Measurements from ENCODE around the gene INPP5B. TPM values are rescaled to one million over a fixed set of nuclear protein-coding genes. Genes with fewer than 3 reads are reported as not detected.

The INPP5B gene
- 10 to 100 TPM; 21.3 to 34.1 (median 25.6) TPM for total RNA-seq

DNA sequence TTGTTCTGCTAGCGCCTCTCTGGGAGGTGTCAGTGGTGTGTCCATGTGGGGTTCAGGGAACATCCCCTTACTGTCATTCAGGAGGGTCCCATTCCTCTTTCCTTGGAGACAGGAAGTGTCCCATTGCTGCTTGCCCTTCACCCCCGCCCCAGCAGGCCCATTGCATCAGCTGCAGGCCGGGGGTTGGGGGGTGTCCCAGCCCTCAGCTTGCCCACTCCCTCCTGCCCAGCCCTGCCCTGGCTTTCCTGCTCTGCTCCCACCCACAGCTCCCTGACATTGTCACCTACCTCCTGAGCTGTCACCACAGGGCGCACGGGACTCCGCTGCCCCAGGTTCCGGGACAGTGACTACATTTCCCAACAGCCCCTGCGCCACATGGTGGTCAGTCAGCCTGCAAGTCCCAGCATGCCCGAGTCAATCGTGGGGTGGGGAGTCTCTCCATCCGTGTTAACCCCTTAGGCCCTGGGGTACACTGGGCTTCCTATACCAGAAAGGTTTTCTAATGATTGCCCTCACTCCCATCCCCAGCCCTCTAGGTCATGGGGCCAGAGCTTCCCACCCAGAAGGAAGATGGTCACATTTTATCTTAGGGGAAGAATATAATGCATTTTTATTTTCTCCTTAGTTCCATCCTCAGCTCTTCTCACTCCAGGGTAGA is at the start of gene INPP5B:
Gene INPP5B (minus strand): TSS at position 351 of the 658 bp plus-strand sequence. CDS start 745 bp downstream, outside the sequence.
- Histone ChIP-seq H3K27me3 (no peaks in the 10 kb centered on the region), H3K4me3 (peak within 1 kb of the TSS; percentile 63 to 82 (median 74)), H3K4me1 (no peaks in the 10 kb centered on the region), H3K36me3 (no peaks in the 10 kb centered on the region), H3K9me3 (no peaks in the 10 kb centered on the region), H3K27ac (peak within 1 kb of the TSS; percentile 85 to 93)
- intact Hi-C loops (cut with DNase I; ENCODE audit: low total_unique reads) = no loop called here
- DNase-seq (ENCODE audit: low spot score in 2 of 2) = peak; percentile 47 to 57
- TF ChIP-seq POLR2AphosphoS5 (IDR thresholded peaks at IDR 0.05) (peak; percentile 48 to 66 (median 54)), POLR2A (IDR thresholded peaks at IDR 0.05) (no peak)
- TF ChIP-seq, protein P1, sequence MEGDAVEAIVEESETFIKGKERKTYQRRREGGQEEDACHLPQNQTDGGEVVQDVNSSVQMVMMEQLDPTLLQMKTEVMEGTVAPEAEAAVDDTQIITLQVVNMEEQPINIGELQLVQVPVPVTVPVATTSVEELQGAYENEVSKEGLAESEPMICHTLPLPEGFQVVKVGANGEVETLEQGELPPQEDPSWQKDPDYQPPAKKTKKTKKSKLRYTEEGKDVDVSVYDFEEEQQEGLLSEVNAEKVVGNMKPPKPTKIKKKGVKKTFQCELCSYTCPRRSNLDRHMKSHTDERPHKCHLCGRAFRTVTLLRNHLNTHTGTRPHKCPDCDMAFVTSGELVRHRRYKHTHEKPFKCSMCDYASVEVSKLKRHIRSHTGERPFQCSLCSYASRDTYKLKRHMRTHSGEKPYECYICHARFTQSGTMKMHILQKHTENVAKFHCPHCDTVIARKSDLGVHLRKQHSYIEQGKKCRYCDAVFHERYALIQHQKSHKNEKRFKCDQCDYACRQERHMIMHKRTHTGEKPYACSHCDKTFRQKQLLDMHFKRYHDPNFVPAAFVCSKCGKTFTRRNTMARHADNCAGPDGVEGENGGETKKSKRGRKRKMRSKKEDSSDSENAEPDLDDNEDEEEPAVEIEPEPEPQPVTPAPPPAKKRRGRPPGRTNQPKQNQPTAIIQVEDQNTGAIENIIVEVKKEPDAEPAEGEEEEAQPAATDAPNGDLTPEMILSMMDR (IDR thresholded peaks at IDR 0.05) = peak in 1 of 3 donors; percentile 14

DNA sequence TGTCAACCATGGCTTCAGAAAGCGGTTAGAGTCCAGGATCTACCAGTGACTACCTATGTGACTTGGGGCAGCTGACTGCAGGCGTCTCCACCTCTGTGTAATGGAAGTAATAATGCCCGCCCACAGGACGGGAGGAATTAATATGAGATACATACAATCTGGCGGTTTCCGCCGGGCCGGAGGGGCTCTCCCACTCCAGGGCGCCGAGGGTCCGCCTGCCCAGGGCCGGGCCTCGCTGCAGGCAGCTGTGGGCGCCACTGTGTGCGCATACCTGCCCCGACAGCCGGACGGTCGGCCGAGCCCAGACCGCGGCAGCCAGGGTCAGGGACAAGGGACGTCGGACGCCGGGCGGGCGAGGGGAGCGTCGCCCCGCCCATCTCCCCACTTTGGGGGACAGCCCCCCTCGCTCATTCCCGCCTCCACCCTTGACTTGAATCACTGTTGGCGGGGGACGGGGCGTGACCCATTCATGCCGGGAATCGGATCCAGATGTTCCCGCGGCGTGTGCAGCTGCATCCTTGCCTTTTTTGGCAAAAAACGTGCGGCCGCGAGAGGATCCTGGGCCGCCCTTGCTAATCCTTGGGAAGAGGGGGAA is 49.0 kb upstream of the INPP5B start:
- no peaks in the 10 kb centered on the region for H3K36me3 ChIP-seq
- peak overlapping the region; percentile 48 to 74 (median 64) for H3K4me3 ChIP-seq
- DNase-seq (ENCODE audit: low spot score in 2 of 2) = peak; percentile 69 to 80
- H3K4me1 ChIP-seq = peaks cover 9 to 25% of the 10 kb centered on the region in 2 donors
- no peaks in the 10 kb centered on the region for H3K27me3 ChIP-seq
- TF ChIP-seq, protein P1 (IDR thresholded peaks at IDR 0.05) = no peak
- peak; percentile 70 to 93 (median 84) for TF ChIP-seq POLR2AphosphoS5 (IDR thresholded peaks at IDR 0.05)
- intact Hi-C loops (cut with DNase I; ENCODE audit: low total_unique reads) = no loop called here
- peak overlapping the region; percentile 85 to 95 for H3K27ac ChIP-seq
- H3K9me3 ChIP-seq = no peaks in the 10 kb centered on the region

DNA sequence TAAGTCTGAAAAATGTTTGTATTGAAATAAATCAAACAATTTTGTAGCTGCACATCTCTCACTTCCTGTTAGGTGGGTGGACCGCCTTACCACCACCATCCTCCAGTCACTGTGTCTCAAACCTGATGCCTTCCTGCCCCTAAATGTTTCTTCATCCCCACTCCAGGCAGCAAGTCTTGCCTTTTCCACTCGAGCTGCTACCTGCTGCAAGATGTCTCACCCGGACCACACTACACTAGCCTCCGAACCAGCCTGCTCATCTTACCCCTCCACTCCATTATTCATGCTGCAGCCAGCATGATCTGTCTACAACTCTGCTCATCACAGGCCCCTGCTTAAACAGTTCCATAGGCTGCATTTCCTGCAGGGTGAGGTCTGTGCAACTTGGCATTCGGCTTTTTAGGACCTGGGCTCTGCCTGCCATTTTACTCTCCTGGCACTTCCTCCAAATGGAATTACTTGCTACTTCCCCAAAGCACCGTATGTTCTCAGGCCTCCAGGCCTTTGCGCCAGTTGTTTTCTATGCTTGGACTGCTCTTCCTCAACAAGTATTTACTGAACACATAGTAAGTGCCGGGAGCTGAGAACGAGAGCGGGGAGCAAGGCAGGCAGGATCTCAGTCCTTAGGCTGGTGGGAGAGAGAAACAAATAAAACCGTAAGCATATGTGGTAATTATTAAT is 48.2 kb upstream of the INPP5B start:
- TF ChIP-seq, protein P1 (IDR thresholded peaks at IDR 0.05) = no peak
- no peak for TF ChIP-seq POLR2A (IDR thresholded peaks at IDR 0.05)
- TF ChIP-seq POLR2AphosphoS5 (IDR thresholded peaks at IDR 0.05) = no peak
- Histone ChIP-seq H3K27ac (peak overlapping the region; percentile 63 to 85), H3K4me3 (peak overlapping the region in 2 of 3 donors; percentile 64 to 74), H3K4me1 (peaks cover 9 to 21% of the 10 kb centered on the region in 2 donors), H3K36me3 (no peaks in the 10 kb centered on the region), H3K9me3 (no peaks in the 10 kb centered on the region), H3K27me3 (no peaks in the 10 kb centered on the region)
- DNase-seq (ENCODE audit: low spot score in 2 of 2) = no peak
- intact Hi-C loops (cut with DNase I; ENCODE audit: low total_unique reads) = no loop called here

DNA sequence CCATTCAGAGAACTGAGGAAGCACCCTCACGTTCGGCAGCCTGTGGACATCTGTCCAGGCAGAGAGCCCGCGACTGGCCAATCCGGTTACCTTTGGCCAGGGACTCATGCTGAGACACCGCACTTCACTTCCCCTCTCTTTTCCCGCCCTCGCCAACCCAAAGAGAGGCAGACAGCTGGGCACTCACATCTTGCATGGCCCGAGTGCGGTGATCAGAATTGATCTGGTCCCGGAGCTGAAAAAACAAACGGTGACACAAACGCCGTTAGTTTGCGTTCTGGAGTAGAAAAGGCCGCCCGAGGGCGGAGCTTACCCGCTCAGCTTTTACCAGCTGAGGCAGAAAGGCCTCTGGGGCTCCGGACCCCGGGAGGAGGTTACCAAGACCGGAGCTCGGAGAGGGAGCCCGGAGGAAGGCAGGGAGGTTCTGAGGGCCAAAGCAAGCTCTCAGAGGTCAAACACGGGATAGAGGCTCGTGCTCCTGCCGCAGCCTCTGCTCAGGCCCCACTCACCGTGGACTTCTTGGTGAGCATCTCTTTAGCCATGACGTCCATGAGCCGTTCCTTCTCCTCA is 42.6 kb upstream of the INPP5B start:
- Histone ChIP-seq H3K36me3 (peaks cover 9% of the 10 kb centered on the region), H3K27me3 (no peaks in the 10 kb centered on the region), H3K4me1 (peaks cover 0 to 10% of the 10 kb centered on the region in 2 donors), H3K9me3 (no peaks in the 10 kb centered on the region), H3K4me3 (peak overlapping the region; percentile 88 to 92 (median 91)), H3K27ac (peak overlapping the region; percentile 77 to 82)
- no peak for DNase-seq (ENCODE audit: low spot score in 2 of 2)
- intact Hi-C loops (cut with DNase I; ENCODE audit: low total_unique reads) = no loop called here
- TF ChIP-seq, protein P1 (IDR thresholded peaks at IDR 0.05) = no peak
- TF ChIP-seq POLR2A (IDR thresholded peaks at IDR 0.05) = no peak
- no peak for TF ChIP-seq POLR2AphosphoS5 (IDR thresholded peaks at IDR 0.05)
